HUES64 (cell line): ENCODE data around the gene CTNNA1.
"Not testable (repeated sequence)": the region's sequence is repeated elsewhere in the genome, so short reads cannot be mapped to it uniquely, and the experiment has no call there.

ENCODE experiments used
- H3K27ac ChIP-seq: 2 replicates; pipeline ENCODE4 v1.7.0; 2013; ENCODE audit warnings: low read depth, low read length, inconsistent platforms
- H3K27me3 ChIP-seq: 2 replicates; pipeline ENCODE4 v1.6.1; 2013; ENCODE audit warnings: mild to moderate bottlenecking, low read length; ENCODE audit not compliant: insufficient read depth
- H3K36me3 ChIP-seq: 2 replicates; pipeline ENCODE4 v1.6.1; 2013; ENCODE audit warnings: mild to moderate bottlenecking, low read length; ENCODE audit not compliant: insufficient read depth
- H3K4me1 ChIP-seq: 2 replicates; pipeline ENCODE4 v1.6.1; 2013; ENCODE audit warnings: mild to moderate bottlenecking, low read length, moderate library complexity; ENCODE audit not compliant: insufficient read depth
- H3K4me3 ChIP-seq: 2 replicates; pipeline ENCODE4 v1.5.1; 2013; ENCODE audit warnings: mild to moderate bottlenecking, low read length, moderate library complexity
- H3K9ac ChIP-seq: 2 replicates; pipeline ENCODE4 v1.6.1; 2013; ENCODE audit warnings: mild to moderate bottlenecking, low read depth, low read length
- H3K9me3 ChIP-seq: 2 replicates; pipeline ENCODE4 v1.6.1; 2013; ENCODE audit warnings: low read depth, low read length; ENCODE audit not compliant: insufficient read depth
- WGBS: fragments of 150-250, 120-280 bp; methylation state at CpG from one replicate; pipeline ENCODE4 v1.1.7; 2013; ENCODE audit warnings: missing lambda C conversion rate; 5-methylcytosine and 5-hydroxymethylcytosine counted together

Gene CTNNA1

DNA sequence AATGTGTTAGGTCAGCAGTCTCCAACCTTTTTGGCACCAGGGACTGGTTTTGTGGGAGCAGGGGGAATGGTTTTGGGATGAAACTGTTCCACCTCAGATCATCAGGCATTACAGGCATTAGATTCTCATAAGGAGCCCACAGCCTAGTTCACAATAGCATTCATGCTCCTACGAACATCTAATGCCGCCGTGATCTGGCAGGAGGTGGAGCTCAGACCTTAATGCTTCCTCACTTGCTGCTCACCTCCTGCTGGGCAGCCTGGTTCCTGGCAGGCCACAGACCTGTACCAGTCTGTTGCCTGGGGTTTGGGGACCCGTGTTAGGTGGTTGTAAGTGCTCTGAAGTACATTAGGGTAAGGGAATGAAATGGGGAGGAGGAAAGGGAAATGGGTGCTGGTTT, 9.7 kb upstream of the CTNNA1 start:
- WGBS: 55% methylated on average over 4 of the region's 4 CpGs
- Histone ChIP-seq H3K27me3 (no peaks in the 10 kb centered on the region), H3K9me3 (no peaks in the 10 kb centered on the region), H3K36me3 (no peaks in the 10 kb centered on the region), H3K4me1 (peaks cover 11% of the 10 kb centered on the region), H3K27ac (no peak overlapping the region), H3K4me3 (no peak overlapping the region), H3K9ac (no peak overlapping the region)

DNA sequence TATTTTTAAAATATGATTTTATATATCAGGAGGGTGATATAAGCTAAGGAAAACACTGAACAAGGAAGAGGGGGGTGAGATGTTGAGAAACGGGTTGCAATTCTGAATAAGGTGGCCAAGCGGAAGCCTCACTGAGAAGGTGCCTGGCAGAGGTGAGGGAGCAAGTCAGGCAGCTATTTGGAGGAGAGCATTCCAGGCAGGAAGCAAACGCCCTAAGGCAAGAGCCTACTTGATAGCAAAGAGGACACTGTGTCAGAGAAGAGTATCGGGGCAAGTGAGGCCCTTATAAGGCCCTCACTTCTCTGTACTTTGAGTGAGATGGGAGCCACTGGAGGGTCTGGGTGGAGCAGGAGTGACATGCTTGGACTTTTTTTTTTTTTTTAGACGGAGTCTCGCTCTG, 8.0 kb upstream of the CTNNA1 start:
- H3K4me3 ChIP-seq: no peak overlapping the region
- H3K27me3 ChIP-seq: no peaks in the 10 kb centered on the region
- no peak overlapping the region for H3K27ac ChIP-seq
- no peak overlapping the region for H3K9ac ChIP-seq
- WGBS: 88% methylated on average over 6 of the region's 6 CpGs
- H3K4me1 ChIP-seq: peaks cover 8% of the 10 kb centered on the region
- no peaks in the 10 kb centered on the region for H3K9me3 ChIP-seq
- no peaks in the 10 kb centered on the region for H3K36me3 ChIP-seq

DNA sequence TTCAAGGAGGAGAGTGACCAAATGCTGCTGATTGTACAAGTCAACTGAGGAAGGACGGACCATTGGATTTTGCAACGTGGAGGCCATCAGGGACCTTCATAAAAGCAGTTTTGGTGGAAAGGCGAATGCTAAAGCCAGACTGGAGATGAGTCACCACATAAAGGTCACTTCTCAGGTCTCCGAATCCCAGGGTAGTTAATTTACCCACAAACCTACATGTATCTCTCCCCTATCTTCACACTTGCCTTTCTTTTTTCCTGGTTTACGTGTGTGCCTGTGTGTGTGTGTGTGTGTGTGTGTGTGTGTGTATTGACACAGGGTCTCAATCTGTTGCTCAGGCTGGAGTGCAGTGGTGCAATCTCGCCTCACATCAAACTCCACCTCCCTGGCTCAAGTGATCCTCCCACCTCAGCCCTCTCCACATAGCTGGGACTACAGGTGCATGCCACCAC, 4.6 kb upstream of the CTNNA1 start:
- Histone ChIP-seq H3K4me3 (no peak overlapping the region), H3K36me3 (no peaks in the 10 kb centered on the region), H3K9me3 (no peaks in the 10 kb centered on the region), H3K27me3 (no peaks in the 10 kb centered on the region), H3K9ac (no peak overlapping the region), H3K27ac (no peak overlapping the region), H3K4me1 (peaks cover 11% of the 10 kb centered on the region; the same call in 1 of the 2 replicates)
- 81% methylated on average over 5 of the region's 6 CpGs for WGBS

DNA sequence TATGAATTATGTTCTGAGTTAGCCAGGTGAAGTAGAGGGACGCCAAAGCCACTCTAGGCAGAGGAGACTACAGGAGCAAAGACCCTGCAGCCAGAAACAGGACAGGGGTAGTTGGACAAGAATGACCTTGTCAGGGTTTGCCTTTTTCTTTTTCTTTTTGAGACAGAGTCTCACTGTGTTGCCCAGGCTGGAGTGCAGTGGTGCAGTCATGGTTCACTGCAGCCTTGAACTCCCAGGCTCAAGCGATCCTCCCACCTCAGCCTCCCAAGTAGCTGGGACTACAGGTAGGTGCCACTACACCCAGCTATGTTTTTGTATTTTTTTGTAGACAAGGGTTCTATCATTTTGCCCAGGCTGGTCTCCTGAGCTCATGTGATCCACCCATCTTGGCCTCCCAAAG, 1.9 kb upstream of the CTNNA1 start:
- not testable (repeated sequence) for H3K4me3 ChIP-seq, H3K27me3 ChIP-seq, H3K27ac ChIP-seq, H3K9ac ChIP-seq, H3K9me3 ChIP-seq
- 93% methylated on average over 2 of the region's 2 CpGs for WGBS
- peaks cover 12% of the 10 kb centered on the region; the same call in 1 of the 2 replicates for H3K36me3 ChIP-seq
- peaks cover 23% of the 10 kb centered on the region; the same call in 1 of the 2 replicates for H3K4me1 ChIP-seq

DNA sequence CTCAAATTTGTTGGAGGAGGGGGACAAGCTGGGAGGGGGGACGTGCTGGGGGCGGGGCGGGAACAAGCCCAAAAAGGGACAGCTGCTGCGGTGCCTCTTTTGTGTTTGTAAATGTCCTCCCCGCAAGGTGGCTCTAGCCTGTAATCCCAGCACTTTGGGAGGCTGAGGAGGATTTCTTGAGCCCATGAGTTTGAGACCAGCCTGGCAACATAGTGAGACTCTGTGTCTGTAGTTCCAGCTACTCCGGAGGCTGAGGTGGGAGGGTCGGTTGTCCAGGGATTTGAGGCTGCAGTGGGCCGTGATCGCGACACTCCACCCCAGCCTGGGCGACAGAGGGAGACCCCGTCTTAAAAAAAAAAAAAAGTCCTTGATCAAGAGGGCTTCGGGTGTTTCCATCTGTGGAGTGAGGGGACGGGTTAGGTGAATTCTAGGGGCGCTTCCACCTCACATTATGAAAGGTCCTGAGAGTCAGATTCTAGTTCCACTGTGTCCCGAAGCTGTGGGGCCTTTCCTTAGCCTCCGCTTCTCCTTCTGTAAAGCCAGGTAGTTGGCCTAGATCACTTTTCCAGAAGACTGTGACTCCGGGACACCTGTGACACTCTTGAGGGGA, 779 bp upstream of the CTNNA1 start:
- Histone ChIP-seq H3K27ac (peak overlapping the region; percentile 96), H3K9ac (peak overlapping the region; percentile 88), H3K4me3 (peak overlapping the region; percentile 99), H3K27me3 (no peaks in the 10 kb centered on the region), H3K36me3 (peaks cover 22% of the 10 kb centered on the region), H3K4me1 (peaks cover 23% of the 10 kb centered on the region; the same call in 1 of the 2 replicates), H3K9me3 (peaks cover 3% of the 10 kb centered on the region)
- WGBS: 2% methylated on average over 18 of the region's 18 CpGs

DNA sequence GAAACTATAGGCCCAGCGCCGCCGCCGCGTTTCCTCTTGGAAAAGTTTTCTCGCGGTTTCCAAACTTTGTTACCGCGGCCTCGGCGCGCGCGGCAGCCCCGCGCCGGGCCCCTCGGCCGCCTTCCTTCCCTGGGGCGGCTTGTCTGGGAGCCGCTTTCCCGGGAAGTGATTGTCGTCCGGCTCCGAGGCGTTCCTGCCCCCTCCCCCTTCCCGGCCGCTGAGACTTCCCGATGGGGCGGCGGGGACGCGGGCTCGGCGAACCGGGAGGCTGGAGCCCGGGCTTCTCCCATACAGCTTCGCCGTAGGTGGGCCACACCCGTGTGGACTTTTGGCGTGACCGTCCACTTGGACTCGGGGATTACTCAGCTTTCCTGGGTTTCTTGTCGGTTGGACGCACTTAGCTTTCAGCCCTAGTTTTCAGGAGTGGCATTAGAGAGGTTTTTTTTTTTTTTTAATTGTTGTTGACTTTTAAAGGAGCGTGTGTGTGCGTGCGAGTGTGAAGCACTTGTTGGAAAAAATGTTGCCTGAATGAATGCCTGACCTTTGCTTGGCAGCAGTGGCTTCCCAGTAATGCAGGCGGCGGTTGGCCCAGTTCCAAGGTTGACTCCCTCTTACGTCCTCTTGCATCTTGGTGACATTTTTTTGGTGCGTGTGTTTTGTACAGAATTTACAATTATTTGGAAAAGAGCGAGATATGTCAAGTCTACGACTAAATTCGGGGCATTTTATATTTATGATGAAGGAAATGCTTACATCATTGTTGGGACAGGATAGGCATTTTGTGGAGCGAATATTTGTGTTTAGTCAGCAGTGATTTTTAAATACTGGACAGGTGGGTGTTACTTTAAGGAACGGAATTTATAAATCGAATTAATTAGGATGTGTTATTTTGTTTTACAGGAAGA, 821 bp downstream of the CTNNA1 start:
- H3K27me3 ChIP-seq: no peaks in the 10 kb centered on the region
- peaks cover 8% of the 10 kb centered on the region for H3K9me3 ChIP-seq
- peak overlapping the region; percentile 99 for H3K4me3 ChIP-seq
- peaks cover 17% of the 10 kb centered on the region; the same call in 1 of the 2 replicates for H3K4me1 ChIP-seq
- H3K9ac ChIP-seq: peak overlapping the region; percentile 97
- H3K36me3 ChIP-seq: peaks cover 34% of the 10 kb centered on the region
- peak overlapping the region; percentile 99 for H3K27ac ChIP-seq
- WGBS: 2% methylated on average over 58 of the region's 58 CpGs

DNA sequence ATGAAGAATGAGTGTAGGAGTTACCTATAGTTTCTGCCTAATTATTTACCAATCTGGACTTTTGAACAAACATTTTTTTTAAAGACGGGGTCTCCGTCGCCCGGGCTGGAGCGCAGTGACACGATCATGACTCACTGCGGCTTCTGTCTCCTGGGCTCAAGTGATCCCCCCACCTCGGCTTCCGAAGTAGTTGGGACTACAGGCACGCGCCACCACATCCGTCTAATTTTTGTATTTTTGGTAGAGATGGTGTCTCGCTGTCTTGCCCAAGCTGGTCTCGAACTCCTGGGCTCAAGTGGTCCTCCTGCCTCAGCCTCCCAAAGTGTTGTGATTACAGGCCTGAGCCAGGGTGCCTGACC, 1.5 kb downstream of the CTNNA1 start:
- H3K4me3 ChIP-seq: peak overlapping the region; percentile 99
- no peak overlapping the region for H3K27ac ChIP-seq
- H3K4me1 ChIP-seq: peaks cover 17% of the 10 kb centered on the region; the same call in 1 of the 2 replicates
- H3K36me3 ChIP-seq: peaks cover 38% of the 10 kb centered on the region
- peaks cover 8% of the 10 kb centered on the region for H3K9me3 ChIP-seq
- H3K9ac ChIP-seq: peak overlapping the region; percentile 97; the same call in 1 of the 2 replicates
- whole genome bisulfite sequencing: 62% methylated on average over 14 of the region's 14 CpGs
- no peaks in the 10 kb centered on the region for H3K27me3 ChIP-seq

DNA sequence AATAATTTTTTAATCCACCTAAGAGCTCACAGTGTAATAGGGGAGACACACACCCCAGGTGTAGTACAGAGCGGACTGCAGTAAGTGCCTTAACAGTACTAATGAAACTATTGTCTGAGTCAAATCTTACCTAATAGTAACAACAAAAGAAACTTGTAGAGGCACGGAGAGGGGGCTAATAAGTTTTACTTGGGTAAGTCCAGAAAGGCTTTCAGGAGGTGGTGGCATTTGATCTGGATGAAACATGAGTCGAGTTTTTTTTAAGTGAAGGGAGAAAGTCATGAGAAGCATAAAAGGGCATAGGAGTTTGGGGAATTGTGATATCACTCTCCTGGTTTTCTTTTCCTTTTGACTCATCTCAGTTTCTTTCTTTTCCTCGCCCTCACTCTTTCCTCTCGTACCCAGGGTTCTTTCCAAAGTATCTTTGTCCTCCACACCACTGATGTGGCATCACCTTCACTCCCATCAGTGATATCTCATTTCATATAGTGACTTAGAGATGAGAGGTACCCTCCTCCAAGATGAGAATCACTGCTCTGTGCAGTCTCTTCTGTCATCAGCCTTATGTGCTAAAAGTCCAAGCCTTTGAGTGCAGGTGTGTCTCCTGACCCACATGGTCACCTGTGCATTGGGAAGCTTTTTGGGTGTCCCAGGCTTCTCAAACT, 2.0 kb downstream of the CTNNA1 start:
- WGBS: 92% methylated on average over 5 of the region's 5 CpGs
- H3K27ac ChIP-seq: no peak overlapping the region
- H3K9ac ChIP-seq: 0 out of 2 replicates have a peak overlapping the region, but pooled peaks have one; percentile 97
- H3K36me3 ChIP-seq: peaks cover 38% of the 10 kb centered on the region
- H3K27me3 ChIP-seq: no peaks in the 10 kb centered on the region
- H3K4me1 ChIP-seq: peaks cover 17% of the 10 kb centered on the region; the same call in 1 of the 2 replicates
- peaks cover 8% of the 10 kb centered on the region for H3K9me3 ChIP-seq
- H3K4me3 ChIP-seq: peak overlapping the region; percentile 99

DNA sequence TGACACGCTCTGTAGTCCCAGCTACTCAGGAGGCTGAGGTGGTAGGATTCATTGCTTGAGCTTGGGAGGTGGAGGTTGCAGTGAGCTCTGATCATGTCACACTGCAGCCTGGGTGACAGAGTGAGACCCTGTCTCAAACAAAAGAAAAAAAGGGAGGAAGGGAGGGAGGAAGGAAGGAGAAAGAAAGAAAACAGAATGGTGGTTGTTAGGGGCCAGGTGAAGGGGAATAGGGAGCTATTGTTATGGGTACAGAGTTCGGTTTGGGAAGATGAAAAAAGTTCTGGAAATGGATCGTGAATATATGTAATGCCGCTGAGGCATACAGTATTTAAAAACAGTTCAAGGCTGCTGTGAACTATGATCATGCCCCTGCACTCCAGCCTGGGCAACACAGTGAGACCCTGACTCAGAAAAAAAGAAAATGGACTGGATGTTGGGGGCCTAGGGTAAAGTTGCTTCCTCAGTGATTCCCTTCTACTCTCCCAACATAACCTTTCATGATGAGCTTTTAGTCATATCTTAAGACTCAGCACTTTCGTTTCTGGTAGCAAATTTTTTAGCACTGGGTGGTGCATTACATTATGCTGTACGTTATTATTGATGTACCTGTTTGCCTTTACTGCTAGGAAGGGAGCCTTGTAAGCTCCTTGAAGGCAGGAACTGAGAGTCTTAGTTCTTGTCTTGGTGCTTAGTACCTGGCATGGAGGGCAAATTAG, 4.0 kb downstream of the CTNNA1 start:
- 96% methylated on average over 6 of the region's 6 CpGs for whole genome bisulfite sequencing
- peaks cover 8% of the 10 kb centered on the region for H3K9me3 ChIP-seq
- H3K27me3 ChIP-seq: no peaks in the 10 kb centered on the region
- H3K4me1 ChIP-seq: peaks cover 16% of the 10 kb centered on the region; the same call in 1 of the 2 replicates
- peaks cover 52% of the 10 kb centered on the region for H3K36me3 ChIP-seq
- no peak overlapping the region for H3K9ac ChIP-seq
- no peak overlapping the region for H3K27ac ChIP-seq
- no peak overlapping the region for H3K4me3 ChIP-seq

DNA sequence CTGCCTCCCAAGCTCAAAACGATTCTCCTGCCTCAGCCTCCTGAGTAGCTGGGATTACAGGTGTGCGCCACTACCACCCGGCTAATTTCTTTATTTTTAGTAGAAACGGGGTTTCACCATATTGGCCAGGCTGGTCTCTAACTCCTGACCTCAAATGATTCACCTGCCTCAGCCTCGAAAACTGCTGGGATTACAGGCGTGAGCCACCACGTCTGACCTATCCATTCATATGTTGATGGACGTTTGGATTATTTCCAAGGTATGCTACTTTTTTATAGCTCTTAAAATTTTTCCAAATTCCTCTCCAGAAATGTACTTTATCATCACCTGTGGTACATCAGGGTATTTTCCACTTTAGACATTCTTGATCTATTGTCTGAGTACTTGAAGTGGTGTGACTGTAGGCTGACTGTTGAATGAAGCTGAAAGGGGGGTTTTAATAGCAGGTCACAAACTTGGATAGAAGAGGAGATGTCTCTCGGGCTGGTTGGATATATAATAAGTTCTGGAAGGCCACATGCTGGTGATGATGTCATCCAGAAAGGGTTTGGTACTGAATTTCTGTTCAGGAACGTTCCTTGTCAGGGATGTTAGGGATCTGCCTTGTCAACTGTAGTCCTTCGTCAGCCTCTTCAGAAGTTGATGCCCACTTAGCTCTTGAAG, 7.4 kb downstream of the CTNNA1 start:
- Histone ChIP-seq H3K4me3 (no peak overlapping the region), H3K36me3 (peaks cover 45% of the 10 kb centered on the region), H3K9me3 (peaks cover 8% of the 10 kb centered on the region), H3K27ac (no peak overlapping the region), H3K4me1 (0 out of 2 replicates have a peak, but pooled peaks cover 3% of the 10 kb centered on the region), H3K27me3 (no peaks in the 10 kb centered on the region), H3K9ac (no peak overlapping the region)
- WGBS: 87% methylated on average over 11 of the region's 11 CpGs
